Epidermal melanocyte (primary cell): ENCODE data around the gene ZNF219.

Experiments used
- DNase-seq: peaks from one replicate; pipeline ENCODE4 v3.0.0; 2011; ENCODE audit warnings: low spot score; ENCODE audit not compliant: insufficient read length

Gene ZNF219

DNA sequence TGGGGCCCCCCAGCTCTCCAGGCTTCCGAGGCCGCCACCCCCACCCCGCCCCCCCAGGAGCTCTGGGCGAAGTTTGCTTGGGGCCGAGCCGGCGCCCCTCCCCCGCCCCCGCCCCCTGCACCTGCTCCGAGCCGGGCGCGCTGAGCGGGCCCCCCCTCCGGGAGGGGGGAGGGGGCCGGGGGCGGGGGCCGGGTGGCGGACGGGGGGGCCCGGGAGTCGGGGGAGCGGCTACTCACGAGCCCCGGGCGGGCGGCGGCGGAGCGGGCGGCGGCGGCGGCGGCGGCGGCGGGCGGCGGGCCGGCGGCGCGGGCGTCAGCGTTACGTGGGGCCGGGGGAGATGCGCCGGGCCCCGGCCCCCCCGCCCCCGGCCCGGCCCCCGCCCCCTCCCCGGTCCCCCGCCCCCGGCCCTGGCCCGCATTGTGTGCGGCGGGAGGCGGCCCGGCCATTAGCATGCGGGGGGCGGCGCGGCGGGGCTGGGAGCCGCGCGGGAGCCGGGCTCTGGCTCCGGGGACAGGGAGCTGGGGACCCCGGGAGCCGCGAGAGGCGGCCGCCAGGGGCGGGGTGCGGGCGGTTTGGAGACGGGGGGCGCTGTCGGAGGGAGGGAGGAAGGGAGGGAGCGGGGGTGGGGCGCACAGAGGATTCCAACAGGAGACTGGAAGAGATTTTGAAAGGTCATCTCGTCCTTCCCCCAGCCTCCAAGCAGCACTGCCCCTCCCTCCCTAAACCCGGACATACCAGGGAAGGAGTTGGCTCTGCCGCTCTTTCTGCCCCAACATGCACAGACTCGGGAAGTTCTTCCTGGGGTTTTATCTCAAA, at the start of gene ZNF219:
TSS of gene ZNF219 (minus strand) at position 580 of the 816 bp plus-strand sequence. CDS start 5,064 bp downstream, outside the sequence.
- DNase-seq, result no peak

- no peak for DNase-seq
Measured at GRCh38 chr14:21145437-21145836, 47.0 kb upstream of the ZNF219 start.

DNA sequence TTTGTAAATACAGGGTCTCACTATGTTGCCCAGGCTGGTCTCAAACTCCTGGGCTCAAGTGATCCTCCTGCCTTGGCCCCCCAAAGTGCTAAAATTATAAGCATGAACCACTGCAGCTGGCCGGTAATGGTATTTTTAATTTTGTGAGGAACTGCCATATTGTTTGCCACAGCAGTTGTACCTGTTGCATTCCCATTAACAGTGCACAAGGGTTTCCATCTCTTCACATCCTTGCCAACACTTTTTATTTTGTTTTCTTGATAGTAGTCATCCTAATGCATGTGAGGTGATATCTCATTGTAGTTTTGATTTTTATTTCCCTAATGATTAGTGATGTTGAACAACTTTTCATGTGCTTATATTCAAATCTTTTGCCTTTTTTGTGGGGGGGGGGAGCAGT, 43.9 kb upstream of the ZNF219 start:
- no peak for DNase-seq

DNA sequence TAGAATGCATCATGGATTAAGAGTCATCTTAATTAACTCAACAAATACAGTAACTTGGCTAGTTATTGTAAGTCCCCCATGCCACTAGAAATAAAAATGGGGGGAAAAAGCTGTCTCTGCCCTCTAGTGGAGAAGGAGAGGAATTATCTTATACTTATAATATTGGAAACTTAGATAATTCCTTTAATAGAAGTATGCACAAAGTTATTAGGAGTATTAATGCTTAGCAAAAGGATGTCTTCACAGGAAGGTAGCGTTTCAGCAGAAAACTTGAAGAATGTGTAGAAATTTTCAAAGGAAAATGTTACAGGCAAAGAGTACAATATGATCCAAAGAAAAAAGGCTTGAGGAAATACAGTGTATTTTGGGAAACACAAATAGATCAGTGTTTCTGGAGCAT, 37.6 kb upstream of the ZNF219 start:
- peak; percentile 37 for DNase-seq

DNA sequence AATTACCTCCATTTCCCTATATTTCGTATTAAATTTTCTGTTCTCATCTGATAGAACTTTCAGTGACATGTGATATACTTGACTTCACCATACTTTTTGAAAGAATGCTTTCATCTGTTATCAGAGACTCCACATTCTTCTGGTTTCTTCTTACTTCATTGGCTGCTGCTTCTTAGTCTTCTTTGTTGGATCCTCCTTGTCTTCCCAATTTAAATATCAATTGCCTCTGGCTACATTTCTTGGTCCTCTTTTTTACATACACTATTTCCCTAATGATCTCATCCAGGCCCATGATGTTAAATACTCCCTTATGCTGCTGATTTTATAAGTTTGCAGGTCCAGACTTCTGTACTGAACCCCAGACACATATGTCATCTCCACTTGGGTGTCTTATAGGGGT, 35.4 kb upstream of the ZNF219 start:
- peak; percentile 44 for DNase-seq

GRCh38 chr14:21123429-21123828, 25.0 kb upstream of the ZNF219 start:
- no peak for DNase-seq

DNA sequence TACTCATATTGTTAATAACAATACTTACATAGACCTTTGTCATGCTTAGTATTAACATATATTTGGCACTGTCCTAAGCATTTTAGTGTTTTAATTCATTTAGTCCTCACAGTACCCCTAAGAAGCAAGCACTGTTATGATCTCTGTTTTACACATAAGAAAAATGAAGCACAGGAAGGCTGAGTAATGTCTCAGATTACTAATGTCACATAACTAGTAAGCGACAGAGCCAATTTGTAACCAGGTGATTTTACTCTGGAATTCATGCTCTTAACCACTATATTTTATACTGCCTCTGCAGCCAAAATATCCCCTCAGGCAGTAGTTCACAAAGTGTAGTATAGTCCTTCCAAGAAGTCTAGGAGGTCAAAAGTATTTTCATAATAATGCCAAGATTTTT, 22.7 kb upstream of the ZNF219 start:
- DNase-seq, result no peak

- no peak for DNase-seq
Measured at GRCh38 chr14:21120686-21121085, 22.2 kb upstream of the ZNF219 start.

DNA sequence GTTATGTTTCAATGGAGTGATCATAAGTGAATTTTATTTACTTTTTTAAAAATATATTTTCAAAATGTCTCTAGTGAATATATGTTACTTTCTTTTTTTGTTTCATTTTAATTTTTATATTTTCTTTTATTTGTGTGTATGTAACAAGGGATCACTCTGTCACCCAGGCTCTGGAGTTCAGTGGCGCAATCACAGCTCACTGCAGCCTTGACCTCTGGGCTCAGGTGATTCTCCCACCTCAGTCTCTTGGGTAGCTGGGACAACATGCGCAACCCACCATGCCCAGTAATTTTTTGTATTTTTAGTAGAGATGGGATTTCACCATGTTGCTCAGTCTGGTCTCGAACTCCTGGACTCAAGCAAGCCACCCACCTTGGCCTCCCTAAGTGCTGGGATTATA, 20.5 kb upstream of the ZNF219 start:
- no peak for DNase-seq

DNA sequence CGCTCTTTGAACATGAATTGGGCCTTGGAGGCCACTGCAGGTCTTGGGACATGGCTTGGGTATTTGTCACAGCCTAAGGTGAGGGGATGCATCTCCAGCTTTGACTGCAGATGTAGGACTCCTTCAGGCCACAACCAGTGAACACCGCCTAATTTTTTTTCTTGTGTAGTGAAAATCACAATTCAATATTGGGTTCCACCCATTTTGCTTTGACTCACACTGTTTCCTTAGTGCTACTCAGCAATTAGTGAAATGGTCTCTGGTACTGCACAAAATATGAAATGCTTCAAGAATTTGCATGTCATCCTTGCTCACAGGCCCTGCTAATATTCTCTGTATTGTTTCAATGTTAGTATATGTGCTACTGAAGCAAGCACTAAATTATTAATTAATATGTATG, 14.9 kb upstream of the ZNF219 start:
- DNase-seq, result no peak

DNA sequence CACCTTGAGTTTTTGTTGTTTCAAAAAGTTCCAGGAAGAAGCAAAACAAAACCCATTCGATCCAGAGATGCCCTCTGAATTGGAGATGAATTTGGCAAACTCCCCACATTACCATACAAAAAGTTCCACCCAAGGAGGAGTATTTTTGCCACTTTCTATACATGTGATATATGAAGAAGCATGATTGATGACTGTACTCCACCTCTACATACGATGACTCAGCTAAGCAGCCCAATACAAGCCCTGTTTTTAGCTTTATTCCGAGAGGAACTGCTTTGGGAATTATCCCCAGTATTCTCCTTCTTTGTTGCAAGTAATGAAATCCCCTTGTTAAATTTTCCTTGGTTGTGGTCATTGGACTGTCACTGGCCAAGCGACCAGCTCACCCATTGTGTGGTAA, 13.8 kb upstream of the ZNF219 start:
- no peak for DNase-seq

- no peak for DNase-seq
Measured at GRCh38 chr14:21109377-21110138, 11.1 kb upstream of the ZNF219 start.

GRCh38 chr14:21108791-21109190, 10.3 kb upstream of the ZNF219 start:
- no peak for DNase-seq

- DNase-seq, result no peak
Measured at GRCh38 chr14:21107283-21107800, 8.9 kb upstream of the ZNF219 start.

DNA sequence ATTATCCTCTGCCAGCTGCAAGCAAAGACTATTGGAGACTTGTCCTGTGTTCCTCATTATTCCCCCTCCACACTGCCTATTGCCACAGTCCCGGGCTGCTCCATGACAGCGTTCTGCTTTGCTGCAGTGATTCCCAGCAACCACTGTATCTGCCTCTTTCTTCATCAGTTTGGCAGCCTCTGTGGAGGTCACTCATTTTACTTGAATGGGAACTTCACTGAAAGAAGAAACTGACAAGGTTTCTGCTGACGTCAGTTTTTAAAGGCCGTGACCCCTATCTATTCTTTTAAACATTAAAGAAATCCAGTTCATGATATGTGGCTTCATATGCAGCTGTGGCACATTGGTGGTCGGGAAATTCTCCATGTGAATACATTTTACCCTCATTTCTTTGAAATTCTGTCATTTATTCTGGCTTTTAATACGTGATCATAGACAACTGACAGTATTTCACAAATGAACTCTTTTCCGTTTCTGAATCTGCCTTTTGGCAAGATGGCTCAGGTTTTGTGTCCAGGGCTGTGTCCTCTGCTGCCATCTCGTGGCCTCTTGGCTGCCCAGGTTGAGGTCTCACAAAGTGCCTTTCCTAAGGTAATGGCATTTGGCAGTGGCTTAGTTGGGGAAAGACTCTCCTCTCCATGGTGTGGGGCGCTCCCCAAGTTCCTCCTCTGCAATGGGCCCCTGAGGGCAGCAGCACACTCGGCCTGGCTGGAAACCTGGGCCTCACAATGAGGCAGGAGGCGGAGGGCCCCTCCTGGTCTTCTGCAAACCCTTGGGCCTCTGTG, 8.2 kb upstream of the ZNF219 start:
- no peak for DNase-seq

GRCh38 chr14:21106176-21106497, 7.7 kb upstream of the ZNF219 start:
- no peak for DNase-seq

- DNase-seq, result no peak
Measured at GRCh38 chr14:21105095-21105494, 6.6 kb upstream of the ZNF219 start.

GRCh38 chr14:21104448-21105060, 6.1 kb upstream of the ZNF219 start:
- peak; percentile 76 for DNase-seq

GRCh38 chr14:21103710-21104447, 5.4 kb upstream of the ZNF219 start:
- DNase-seq, result peak; percentile 94

GRCh38 chr14:21103411-21103709, 4.9 kb upstream of the ZNF219 start:
- DNase-seq, result peak; percentile 99
